Mesothelial cell of epicardium (in vitro differentiated cells): ENCODE data around the gene MON1B. TPM values are rescaled to one million over a fixed set of nuclear protein-coding genes. Genes with fewer than 3 reads are reported as not detected.
A peak's percentile ranks its signal among the peaks of the same experiment; 100 is the strongest.

Source experiments
- DNase-seq, 2 experiments: peaks; one replicate each; pipeline ENCODE4 v3.0.0; 2021; ENCODE audit warnings: low spot score in 2 of 2; ENCODE audit not compliant: unreplicated experiment in 2 of 2
- H3K27ac Mint-ChIP-seq: 2 replicates; pipeline ENCODE4 v1.8.0; 2021; ENCODE audit warnings: mixed read lengths
- H3K27me3 Mint-ChIP-seq: 2 replicates; pipeline ENCODE4 v1.8.0; 2021; ENCODE audit warnings: low read depth, mixed read lengths
- H3K36me3 Mint-ChIP-seq: 2 replicates; pipeline ENCODE4 v1.8.0; 2021; ENCODE audit warnings: mixed read lengths
- H3K4me1 Mint-ChIP-seq: 2 replicates; pipeline ENCODE4 v1.8.0; 2021; ENCODE audit warnings: mixed read lengths
- H3K4me3 Mint-ChIP-seq: 2 replicates; pipeline ENCODE4 v1.8.0; 2021; ENCODE audit warnings: mild to moderate bottlenecking, moderate library complexity, mixed read lengths
- H3K9me3 Mint-ChIP-seq: 2 replicates; pipeline ENCODE4 v1.8.0; 2021; ENCODE audit warnings: mixed read lengths
- total RNA-seq: library from RNA; stranded (reverse); gene quantifications from 3 replicates; pipeline ENCODE4 v1.2.1, GENCODE V29; 2021
- TF ChIP-seq, protein P1 (sequence below): fragments of 200-600 bp; sonication (generic); IDR thresholded peaks from one replicate; pipeline ENCODE4 v1.5.0; 2021; ENCODE audit warnings: antibody characterized with exemption; ENCODE audit not compliant: unreplicated experiment

MON1B gene
- total RNA-seq, 1 donor from 2014 or later, result 36.7 TPM

DNA sequence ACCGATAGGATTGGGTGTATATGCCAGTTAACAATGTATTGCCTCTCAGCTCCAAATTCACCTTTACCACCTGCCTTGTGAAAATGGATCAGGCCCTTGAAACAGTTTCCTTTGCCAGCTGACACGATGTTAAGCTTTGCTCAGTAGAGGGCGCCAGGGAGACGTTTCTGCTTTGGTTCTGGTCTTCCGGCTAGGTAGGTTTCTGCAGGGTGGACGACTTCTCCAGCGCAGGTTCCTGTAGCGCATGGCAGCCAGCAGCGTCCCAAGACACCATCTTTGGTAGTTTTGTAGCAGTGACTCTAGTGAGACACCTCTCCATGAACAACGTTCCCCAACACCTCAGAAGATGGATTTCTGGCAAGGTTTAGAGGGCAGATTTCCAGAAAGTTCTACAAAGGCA is 32.2 kb downstream of the MON1B start:
- Mint-ChIP-seq H3K4me1 (no peaks in the 10 kb centered on the region), H3K4me3 (no peak overlapping the region), H3K27me3 (no peaks in the 10 kb centered on the region), H3K27ac (no peak overlapping the region), H3K9me3 (no peaks in the 10 kb centered on the region), H3K36me3 (no peaks in the 10 kb centered on the region)
- no peak for DNase-seq
- TF ChIP-seq, protein P1, sequence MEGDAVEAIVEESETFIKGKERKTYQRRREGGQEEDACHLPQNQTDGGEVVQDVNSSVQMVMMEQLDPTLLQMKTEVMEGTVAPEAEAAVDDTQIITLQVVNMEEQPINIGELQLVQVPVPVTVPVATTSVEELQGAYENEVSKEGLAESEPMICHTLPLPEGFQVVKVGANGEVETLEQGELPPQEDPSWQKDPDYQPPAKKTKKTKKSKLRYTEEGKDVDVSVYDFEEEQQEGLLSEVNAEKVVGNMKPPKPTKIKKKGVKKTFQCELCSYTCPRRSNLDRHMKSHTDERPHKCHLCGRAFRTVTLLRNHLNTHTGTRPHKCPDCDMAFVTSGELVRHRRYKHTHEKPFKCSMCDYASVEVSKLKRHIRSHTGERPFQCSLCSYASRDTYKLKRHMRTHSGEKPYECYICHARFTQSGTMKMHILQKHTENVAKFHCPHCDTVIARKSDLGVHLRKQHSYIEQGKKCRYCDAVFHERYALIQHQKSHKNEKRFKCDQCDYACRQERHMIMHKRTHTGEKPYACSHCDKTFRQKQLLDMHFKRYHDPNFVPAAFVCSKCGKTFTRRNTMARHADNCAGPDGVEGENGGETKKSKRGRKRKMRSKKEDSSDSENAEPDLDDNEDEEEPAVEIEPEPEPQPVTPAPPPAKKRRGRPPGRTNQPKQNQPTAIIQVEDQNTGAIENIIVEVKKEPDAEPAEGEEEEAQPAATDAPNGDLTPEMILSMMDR, result peak; percentile 29

DNA sequence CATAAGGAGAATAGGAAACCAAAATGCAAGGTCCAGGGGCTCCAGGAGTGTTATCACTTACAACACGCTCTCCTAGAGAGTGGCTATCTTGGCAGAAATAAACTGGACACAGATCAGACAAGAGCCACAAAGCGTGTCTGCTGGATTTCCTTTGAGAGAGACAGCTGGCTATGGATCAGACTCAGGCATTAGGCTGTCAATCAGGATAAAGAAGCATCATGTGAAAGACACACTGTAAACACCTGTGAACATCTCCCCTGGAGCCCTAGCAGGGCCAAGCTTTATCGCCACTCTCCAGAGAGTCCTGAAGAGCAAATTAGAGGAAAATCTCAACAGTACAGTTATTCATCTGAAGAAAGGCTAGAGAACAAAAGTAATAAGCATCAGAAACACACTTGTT is 34.2 kb downstream of the MON1B start:
- DNase-seq, result no peak
- TF ChIP-seq, protein P1, result no peak
- Mint-ChIP-seq H3K27ac (no peak overlapping the region), H3K4me3 (no peak overlapping the region), H3K4me1 (no peaks in the 10 kb centered on the region), H3K36me3 (no peaks in the 10 kb centered on the region), H3K27me3 (peaks cover 2% of the 10 kb centered on the region), H3K9me3 (no peaks in the 10 kb centered on the region)

DNA sequence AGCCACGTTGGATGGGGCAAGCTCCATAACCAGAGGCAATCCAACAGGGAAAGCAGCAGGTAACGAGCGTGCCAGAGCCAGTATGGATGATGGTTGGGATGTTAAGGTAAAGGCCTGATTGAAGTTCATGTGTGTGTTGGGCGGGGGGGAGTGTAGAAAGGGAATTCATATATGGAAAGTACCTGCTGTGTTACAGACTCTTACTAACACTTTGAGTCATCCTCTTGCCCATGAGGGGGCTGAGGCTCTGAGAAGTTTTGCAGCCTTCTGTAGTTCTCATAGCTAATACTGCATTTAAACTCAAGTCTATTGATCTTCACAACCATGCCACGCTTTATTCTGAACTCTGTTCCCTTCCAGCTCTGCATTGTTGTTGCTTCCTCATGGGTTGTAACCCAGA is 36.8 kb downstream of the MON1B start:
- DNase-seq, result no peak
- no peaks in the 10 kb centered on the region for H3K9me3 Mint-ChIP-seq
- H3K27me3 Mint-ChIP-seq, result peaks cover 2% of the 10 kb centered on the region
- TF ChIP-seq, protein P1, result no peak
- no peak overlapping the region for H3K27ac Mint-ChIP-seq
- H3K4me3 Mint-ChIP-seq, result no peak overlapping the region
- no peaks in the 10 kb centered on the region for H3K4me1 Mint-ChIP-seq
- H3K36me3 Mint-ChIP-seq, result no peaks in the 10 kb centered on the region

DNA sequence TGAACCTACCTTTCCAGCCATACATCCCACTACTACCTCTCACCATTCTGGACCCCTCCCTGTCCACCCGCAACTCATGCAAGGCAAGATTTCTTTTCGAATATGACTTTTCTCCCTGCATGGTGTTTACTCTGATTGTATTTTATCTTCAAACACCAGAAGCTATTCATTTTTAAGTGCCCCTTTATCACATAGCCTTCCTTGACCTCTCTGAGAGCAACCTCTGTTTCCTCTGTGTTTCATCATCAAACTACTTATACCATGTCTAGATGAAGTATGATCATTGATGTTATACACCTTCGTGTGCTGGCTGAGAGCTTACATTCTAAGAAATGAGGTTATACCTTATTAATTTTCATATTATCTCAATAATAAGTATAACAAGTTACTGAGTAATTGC is 40.1 kb downstream of the MON1B start:
- Mint-ChIP-seq H3K27me3 (peaks cover 5% of the 10 kb centered on the region), H3K4me1 (no peaks in the 10 kb centered on the region), H3K27ac (no peak overlapping the region), H3K36me3 (no peaks in the 10 kb centered on the region), H3K9me3 (no peaks in the 10 kb centered on the region), H3K4me3 (no peak overlapping the region)
- no peak for DNase-seq
- TF ChIP-seq, protein P1, result no peak

DNA sequence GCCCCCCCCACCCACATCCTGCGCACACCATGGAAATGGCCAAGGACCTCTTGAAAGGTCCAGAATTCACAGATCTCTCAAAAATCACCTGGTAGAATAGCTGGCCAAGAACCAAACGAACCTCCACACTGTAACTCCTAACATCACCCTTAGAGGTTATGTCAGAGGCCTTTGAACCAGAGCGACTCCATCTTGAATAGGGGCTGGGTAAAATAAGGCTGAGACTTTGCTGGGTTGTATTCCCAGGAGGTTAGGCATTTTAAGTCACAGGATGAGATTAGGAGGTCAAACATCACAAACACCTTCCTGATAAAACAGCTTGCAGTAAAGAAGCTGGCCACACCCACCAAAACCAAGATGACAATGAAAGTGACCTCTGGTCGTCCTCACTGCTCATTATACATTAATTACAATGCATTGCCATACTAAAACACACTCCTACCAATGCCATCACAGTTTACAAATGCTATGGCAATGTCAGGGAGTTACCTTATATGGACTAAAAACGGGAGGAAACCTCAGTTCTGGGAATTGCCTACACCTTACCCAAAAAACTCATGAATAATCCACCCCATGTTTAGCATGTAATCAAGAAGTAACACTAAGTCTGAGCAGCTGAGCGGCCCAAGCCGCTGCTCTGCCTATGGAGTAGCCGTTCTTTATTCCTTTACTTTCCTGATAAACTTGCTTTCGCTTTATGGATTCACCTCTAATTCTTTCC is 43.0 kb downstream of the MON1B start:
- Mint-ChIP-seq H3K36me3 (no peaks in the 10 kb centered on the region), H3K4me3 (no peak overlapping the region), H3K27ac (no peak overlapping the region), H3K27me3 (peaks cover 3% of the 10 kb centered on the region), H3K4me1 (peaks cover 3% of the 10 kb centered on the region), H3K9me3 (no peaks in the 10 kb centered on the region)
- no peak for DNase-seq
- TF ChIP-seq, protein P1, result no peak
